Measurements from ENCODE around the gene PRR16.

The PRR16 gene

DNA sequence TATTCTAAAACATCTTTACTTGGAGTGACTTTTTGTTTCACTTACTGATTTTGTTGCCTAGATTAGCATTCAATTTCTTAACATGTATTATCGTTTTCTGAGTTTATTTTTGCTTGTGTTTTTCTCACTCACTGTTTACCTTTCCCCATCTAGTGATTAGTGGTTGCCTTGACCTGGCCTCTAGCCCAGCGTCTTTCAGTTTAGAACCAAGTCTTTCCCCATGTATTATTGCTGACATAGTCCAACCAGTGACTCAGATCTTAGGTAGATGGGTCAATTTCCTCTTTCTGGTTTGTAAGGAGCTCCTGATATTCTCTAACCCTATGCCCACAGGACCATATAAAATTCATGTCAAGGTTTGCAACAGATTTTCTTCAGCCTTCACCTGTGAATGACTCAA lies 135.5 kb downstream of the PRR16 start:
- no peak for DNase-seq

DNA sequence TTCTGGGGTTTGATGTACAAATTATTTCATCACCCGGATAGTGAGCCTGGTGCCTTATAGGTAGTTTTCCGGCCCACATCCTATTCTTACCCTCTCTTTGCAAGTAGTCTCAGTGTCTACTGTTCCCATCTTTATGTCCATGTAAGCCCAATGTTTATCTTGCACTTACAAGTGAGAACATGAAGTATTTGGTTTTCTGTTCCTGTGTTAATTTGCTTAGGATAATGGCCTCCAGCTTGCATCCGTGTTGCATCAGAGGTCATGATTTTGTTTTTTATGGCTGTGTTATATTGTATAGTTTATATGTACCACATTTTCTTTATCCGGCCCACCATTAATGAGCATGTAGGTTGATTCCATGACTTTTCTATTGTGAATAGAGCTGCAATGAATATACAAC lies 136.5 kb downstream of the PRR16 start:
- DNase-seq, result no peak

DNA sequence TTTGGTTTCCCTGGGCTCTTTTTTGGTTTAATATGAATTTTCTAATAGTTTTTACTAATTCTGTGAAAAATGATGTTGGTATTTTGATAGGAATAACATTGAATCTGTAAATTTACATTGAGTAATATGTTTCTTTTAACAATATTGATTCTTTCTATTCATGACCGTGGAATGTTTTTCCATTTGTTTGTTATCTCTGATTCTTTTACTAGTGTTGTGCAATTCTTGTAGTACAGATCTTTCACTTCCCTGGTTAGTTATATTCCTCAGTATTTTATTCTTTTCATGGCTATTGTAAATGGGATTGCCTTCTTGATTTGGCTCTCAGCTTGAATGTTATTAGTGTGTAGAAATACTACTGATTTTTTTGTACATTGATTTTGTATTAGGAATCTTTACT lies 137.9 kb downstream of the PRR16 start:
- no peak for DNase-seq

DNA sequence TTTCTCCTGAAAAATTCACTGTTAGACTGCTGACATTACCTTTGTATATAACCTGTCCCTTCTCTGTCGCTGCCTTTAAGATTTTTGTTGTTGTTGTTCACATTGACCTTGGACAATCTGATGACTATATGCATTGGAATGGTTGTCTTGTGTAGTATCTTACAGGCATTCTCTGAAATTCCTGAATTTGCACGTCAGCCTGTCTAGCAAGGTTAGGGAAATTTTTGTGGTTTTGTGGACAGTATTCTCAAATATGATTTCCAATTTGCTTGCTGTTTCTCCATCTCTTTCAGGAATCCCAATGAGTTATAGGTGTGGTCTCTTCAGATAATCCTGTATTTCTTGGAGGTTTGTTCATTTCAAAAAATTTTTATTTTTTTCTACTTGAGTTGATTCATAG lies 140.8 kb downstream of the PRR16 start:
- DNase-seq, result no peak

DNA sequence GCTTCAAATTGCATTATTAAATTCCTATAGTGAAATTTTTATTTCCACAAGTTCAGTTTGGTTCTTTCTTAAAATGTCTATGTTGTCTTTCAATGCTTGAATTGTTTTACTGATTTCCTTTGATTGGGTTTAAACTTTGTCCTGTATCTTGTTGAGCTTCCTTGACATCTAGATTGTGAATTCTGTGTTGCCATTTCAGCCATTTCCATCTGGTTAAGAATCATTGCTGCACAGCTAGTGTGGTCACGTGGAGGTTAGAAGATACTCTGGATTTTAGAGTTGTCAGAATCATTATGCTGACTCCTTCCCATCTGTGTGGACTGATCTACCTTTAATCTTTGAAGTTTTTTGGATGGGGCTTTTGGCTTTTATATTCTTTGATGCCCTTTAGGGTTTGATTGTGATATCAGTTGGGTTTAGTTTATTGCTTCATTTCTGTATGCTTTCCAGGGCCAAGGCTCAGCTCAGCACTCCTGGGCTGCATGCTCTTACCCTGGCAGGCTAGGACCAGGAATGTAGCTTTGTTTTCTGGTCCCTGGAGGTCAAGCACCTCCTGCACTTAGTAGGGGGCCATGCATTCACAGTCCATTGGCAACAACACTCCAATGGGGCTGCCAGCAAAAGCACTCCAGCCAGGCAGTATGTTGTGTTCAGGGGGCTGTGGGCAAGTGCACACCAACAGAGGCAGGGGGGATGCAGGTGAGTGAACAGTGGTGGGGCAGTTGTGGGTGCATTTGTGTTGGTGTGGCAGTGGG lies 141.4 kb downstream of the PRR16 start:
- no peak for DNase-seq

DNA sequence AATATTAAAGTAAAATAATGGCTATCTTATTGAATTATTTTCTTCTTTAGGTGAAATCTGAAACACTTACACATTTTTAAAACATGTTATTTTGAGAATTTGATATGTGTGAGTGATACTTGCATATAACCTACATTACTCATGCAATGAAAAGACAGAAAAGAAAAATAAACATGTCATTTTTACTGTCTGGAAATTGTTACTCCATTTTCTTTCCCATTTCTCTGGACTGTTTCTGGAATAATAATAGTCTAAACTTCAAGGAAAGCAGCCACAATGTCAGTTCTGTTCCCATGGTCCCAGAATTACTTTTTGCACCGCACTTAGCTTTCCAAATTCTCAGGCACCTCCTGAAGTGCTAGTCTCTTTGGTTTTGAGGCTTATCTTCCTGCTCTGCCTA lies 145.5 kb downstream of the PRR16 start:
- DNase-seq, result no peak

DNA sequence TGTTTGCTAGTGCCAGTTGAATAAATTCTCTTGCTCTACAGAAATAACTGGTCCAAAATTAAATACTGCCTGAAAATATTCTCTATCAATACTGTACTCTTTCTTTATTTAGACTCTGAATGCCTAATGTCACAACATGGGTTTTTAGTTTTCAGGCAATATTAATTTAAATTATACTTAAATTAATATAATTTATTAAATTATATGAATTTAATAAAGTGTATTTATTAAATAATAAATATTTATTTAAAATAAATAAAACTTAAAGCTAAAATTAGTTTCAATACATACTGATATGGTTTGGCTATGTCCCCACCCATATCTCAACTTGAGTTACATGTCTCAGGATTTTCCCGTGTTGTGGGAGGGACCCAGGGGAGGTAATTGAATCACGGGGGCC lies 146.0 kb downstream of the PRR16 start:
- no peak for DNase-seq

DNA sequence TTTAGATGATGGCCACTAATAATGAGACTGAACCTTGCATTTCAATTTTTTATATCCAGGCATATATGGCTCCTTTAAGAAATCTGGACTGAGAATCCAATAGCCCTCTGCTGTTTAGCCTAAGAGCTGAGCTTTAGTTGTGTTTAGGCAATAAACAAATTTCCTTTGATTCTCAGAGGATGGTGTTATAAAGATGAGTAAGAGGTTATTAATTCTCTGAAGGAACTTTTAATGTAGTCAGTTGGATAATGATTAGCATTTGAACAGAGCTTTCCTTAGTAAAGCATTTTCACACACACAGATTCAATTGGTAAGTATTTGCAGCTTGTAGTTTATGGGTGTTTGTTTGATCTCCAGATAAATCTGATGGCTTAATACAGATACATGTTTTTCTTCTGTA lies 149.6 kb downstream of the PRR16 start:
- DNase-seq, result no peak

DNA sequence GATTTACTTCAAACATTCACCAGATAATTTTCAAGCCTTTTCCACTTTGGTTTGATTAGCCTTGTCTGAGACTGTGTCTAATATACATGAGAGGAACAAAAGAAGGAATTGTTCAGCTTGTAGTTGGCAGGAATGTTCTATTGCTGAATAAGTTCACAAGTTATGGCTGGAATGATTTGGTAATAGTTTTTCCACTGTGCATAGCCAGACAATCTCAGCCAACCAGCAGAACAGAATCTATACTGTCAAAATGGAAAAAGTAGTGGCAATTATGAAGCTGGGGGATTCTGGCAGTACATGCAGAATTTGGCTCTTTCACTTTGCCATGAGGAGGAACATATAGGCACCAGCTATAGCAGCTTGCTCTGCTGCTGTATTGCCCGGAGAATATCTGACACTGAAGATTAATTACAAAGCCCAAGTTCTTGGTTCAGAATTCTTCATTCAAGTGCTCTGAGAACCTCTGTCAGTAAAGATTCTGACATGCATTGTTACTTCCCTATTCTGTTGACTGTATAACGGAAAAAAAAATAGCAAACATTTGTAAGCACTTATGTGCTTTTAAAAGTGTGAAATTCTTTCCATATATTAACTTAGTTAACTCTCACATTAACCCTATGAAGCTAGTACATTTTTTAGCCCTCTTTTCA lies 150.6 kb downstream of the PRR16 start:
- DNase-seq, result no peak

DNA sequence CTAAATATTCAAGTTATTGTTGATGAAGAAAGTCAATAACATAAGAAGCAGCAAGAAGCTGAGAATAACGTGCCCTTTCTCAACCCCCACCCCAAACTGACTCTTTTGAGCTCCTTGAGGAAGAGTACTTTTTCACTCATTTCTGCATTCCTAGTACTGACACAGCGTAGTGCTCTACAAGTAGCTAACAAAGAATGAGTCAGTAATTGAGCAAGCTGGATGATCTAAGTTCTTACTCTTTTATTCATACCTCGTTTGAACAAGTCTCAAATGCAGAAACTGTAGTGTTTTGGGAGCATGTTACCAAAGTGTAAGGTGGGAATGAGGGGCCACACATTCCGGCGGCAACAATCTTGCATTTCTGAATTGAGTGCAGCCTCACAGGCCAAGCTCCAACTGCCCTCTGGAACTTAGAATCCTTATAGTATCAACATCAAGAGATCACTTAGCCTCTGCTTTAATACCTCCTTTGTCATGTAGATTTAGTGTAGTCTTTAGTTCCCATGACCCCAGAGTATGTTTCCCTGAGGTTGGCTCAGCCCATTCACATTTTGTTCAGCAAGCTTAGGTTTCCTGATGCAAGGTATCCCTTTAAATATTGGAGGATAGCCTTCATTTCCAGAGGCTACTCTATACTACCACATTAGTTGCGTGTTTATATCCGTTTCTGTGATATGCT lies 152.0 kb downstream of the PRR16 start:
- DNase-seq, result no peak

DNA sequence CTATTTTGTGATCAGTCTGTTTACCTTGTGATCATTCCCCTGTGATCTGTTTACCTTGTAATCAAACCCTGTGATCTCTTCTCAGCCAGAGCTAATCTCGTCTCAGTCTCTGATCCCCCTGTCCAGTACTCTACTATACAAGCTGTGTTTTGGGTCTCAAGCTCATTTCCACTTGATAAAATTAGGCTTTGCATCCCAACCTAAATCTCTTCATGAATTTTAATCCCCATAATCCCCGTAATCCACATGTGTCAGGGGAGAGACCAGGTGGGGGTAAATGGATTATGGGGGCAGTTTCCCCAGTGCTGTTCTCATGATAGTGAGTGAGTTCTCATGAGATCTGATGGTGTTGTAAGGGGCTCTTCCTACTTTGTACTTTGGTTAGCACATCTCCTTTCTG lies 157.2 kb downstream of the PRR16 start:
- DNase-seq, result no peak

DNA sequence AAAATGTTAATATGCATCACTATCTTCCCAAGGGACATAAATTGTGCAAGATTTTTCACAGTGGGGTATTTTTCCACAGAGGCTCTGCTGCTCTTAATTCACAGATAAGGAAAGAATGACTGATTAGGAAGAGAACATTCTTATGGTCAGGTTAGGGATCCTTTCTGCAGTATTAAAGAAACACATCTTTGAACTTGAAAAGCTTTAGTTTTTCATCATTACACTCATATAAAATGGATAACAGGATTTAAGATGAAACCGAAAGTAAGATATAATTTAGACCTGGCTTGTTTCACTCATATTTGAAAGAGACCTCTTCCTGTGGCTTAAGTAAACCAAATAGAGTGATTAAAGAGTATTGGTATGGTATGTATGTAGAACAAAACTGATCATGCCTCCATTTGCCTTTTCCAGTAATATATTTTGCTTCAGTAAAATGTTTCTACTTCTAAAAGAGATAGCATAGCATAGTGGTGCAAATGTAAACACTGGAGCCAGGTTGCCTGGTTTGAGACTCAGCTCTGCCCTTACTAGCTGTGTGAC lies 160.0 kb downstream of the PRR16 start:
- no peak for DNase-seq

DNA sequence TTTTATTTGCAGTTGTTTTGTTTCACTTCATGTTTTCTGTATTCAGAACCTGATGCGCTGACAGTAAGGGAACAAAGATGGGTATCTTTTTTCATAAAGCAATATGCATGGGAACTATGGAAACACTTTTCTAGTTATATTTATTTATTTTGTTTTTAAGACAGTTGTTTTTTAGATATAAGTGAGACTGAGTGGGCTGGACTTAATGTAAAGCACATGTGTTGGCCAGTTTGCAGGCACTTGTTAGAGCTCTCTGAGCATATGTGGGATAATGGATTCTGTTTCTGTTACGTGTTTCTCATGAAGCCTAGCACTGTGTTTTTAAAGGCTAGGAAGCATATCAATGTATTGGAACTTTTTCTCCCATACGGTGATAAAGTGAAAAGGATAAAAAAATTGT lies 164.1 kb downstream of the PRR16 start:
- DNase-seq, result no peak

DNA sequence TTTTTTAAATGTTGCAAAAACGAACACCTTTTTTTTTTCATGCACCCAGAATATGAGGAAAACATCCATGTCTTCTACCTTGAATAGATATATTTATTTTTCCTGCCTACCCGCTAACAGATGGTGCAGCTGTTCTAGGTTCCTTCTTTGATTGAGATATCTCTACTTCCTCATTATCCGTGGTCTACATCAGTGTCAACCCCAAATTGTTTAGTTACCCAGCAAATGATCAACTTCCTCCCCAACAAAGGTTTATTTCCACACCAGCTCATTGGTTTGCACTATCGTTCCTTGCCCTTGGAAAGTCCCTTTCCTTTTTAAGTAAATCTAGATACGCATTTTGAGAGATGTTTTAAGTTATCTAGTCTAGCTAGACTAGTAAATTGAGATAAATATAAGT lies 166.4 kb downstream of the PRR16 start:
- no peak for DNase-seq

DNA sequence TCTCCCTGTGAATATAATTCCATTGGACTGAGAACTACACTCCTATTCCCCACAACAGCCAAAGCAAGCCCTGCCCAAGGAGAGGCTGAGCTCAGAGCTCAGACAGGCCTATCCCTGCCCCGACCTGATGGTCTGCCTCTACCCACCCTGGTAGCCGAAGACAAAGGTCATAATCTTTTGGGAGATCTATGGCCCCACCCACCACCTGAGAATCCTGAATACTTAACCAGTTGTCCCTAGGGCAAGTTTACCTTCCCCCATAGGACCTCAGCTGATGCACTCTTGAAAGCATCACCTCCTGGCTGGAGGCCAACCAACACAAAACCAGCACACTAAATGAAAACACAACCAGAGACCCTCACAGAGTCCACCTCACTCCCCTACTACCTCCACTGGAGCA lies 167.5 kb downstream of the PRR16 start:
- DNase-seq, result no peak

DNA sequence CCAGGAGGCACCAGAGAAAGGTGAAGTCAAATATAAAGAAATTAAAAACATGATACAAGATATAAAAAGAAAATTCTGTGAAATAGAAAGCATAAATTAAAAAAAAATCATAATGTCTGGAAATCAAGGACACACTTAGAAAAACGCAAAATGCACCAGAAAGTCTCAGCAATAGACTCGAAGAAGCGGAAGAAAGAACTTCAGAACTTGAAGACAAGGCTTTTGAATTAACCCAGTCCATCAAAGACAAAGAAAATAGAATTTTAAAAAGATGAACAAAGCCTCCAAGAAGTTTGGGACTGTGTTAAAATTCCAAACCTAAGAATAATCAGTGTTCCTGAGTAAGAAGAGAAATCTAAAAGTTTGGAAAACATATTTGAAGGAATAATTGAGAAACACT lies 168.3 kb downstream of the PRR16 start:
- DNase-seq, result no peak

DNA sequence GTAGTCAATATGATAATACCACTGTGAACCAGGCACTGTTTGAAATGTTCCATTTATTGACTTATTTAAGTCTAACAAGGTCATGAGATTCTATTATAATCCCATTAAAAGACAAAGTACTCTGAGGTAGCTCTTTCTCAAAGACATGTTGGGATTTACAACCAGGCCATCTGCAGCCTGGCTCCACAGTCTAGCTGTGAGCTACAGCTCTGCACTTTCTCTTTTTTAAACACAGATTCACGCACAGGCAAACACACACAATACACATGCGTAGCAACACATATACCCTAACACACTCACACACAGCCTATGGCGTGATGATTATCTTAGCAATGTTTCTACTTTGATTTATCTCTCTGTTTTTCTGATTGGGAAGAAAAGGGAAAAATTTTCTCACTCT lies 174.3 kb downstream of the PRR16 start:
- no peak for DNase-seq

DNA sequence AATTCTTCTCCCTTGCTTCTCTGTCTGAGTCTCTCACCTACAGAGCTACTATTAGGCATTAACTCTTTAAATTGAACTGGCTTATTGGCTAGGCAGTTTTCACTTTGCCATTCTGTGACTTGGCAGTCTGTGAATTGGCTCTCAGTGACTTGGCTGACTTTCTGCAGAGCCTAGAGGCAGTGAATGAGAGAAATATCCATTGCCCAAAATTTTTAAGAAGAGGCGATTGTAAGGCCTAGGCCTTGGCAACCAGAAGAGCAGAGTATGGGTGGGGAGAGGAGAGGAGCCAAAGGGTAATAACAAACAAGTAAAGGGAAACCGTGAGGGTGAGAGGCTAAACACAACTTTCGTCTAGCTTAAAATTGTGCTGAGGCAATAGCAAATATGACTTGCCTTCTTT lies 176.7 kb downstream of the PRR16 start:
- no peak for DNase-seq

DNA sequence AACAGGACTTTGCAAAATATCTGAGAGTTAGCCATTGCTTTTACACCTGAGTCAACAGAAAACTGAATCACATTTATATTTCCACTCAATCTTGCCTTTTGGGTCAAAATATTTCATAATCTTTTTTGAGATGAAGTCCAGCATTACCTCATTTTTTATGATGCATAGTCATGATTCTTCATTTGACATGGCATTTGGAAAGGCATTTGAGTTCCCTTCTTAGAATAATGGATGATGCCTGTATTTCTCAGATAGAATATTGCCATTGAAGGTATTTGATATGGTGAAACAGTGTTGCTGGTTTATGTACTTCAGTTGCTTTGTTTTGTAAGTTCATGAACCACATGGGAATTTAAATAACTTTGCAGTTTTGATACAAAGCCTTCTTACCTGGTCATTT lies 180.4 kb downstream of the PRR16 start:
- no peak for DNase-seq

DNA sequence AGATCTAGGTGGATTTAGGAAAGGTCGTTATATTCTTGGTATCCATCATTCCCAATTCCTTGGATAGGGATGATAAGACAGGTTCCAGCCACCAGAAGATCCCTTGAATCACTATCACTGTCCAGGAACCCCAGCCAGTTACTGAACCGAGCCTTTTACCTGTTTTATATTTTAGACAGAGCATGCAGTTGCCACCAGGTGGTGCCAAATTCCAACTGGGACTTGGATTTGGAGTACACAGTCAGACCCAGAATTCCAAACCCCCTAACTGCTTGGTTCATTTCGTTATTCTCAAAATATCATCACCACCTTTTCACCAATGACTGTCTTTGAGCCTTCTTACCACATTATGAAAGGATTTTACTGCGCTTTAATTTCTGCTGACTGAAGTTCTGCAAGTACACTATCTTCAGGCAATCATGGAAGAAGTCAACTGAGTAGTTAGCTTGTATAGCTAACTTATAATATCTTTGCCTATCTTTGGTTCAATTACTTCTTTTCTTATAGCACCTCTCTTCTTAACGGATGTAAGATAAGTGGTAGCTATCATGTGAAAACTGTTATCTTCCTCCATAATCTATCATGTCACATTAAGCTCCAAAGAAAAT lies 191.8 kb downstream of the PRR16 start:
- DNase-seq, result peak; percentile 32

DNA sequence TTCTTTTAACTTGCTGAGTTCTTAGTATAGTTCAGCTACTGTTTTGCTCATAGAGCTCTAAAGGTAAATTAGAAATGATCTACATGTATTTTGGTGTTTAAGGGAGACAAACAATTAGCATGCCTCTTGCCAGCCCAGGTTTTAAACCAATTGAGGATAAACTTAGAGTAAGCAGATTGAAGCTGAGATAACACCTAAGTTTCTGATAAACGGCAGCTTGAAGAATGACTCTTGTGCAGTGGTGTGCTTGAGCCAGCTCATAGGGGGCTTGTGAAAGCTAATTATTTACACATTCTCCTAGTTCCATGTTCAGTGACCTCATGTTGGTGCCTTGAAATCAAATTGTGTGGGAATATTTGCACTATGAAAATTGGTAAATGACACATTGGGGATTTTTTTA lies 193.0 kb downstream of the PRR16 start:
- DNase-seq, result no peak

DNA sequence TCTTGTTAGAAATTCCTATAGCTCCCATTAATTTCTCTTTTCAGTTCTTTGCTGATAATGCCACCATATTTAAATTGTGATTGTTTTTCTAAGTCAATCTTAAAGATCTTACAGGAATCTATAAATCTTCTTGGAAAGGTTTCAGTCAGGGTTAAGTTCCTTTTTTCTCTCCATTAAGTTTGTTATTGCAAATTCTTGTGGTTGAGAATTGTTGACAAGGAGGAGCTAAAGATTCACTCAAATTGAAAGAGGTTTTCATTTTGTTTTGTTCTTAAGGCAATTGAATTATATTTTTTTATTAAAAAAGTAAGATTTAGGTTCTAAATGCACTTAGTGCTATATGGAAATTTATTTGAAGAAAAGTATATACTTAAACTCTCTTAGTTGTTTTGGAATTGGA lies 213.4 kb downstream of the PRR16 start:
- DNase-seq, result no peak

DNA sequence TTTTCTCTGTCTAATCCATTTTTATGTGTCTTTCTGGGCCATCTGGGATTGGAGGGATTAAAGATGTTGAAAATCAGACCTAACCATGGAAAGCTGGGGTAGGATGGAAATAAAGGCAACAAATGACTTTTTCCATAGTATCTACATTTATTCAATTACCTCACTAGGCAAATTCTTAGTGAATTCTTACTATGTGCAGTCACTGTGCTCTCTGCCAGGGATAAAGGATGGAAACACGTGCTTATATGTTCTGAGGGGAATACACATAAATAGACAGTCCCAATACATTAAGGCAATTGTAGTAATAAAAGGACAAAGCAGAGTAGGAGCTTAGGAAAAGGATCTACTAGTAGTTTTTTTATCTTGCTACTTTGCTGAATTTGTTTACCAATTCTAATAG lies 214.2 kb downstream of the PRR16 start:
- DNase-seq, result no peak

DNA sequence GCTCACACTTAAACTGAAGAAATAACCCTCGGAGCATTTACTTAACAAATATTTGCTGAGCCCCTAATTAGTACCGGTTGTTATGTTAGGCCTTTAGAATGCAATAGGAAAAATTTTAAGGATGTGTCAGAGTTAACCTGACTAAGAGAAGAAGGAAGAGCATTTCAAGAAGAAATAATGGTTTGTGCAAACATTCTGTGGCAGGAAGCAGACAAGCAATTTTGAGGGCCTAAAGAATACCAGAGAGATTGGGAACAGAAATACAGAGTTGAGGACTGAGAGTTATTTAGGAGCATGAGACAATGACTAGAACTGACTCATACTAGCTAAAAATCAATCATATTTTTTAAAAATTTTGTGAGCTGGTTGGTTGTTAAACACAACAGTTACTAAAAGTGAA lies 218.8 kb downstream of the PRR16 start:
- no peak for DNase-seq

All from hematopoietic multipotent progenitor cell treated with erythropoietin and hydrocortisone succinate and interleukin-3 and kit ligand, for 8 days (in vitro differentiated cells).